ENCODE measurements around the gene TBCA.
"Not testable (repeated sequence)": the region's sequence is repeated elsewhere in the genome, so short reads cannot be mapped to it uniquely, and the experiment has no call there.

Gene TBCA

DNA sequence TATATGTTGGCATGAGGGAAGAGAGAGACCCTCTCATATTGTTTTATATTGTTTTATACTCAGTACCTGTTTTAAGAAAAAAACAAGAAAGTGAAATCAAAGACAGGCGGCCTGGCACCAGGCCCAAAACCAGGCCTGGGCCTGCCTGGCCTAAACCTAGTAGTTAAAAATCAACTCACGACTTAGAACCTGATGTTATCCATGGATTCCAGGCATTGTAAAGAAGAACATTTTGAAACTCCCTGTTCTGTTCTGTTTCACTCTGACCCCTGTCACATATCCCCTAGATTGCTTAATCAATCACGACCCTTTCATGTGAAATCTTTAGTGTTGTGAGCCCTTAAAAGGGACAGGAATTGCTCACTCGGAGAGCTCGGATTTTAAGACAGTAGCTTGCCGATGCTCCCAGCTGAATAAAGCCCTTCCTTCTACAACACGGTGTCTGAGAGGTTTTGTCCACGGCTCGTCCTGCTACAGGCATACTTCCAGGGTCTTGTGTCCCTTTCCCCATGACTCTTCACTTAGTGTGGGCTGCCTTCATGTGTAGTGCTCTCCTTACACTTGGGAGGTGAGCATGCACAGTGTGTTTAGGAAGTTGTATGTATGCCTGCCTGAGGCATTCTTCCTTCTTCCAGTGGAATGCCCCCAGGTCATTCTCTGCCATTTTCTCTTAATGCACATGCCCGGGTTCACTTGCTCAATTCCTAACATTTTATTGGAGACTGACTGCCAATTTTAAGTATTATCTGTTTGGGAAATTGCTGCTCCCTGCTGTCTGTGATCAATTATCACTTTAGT is 17.8 kb downstream of the TBCA start:
- peaks cover 7% of the 10 kb centered on the region for H3K9me3 Mint-ChIP-seq
- H3K4me3 Mint-ChIP-seq = no peak overlapping the region
- H3K4me1 Mint-ChIP-seq (ENCODE audit: low read depth) = peaks cover 6% of the 10 kb centered on the region
- H3K27ac Mint-ChIP-seq = no peak overlapping the region
- peaks cover 43% of the 10 kb centered on the region for H3K36me3 Mint-ChIP-seq (ENCODE audit: low read depth)
- no peak for DNase-seq (ENCODE audit: low spot score)
- no peaks in the 10 kb centered on the region for H3K27me3 Mint-ChIP-seq (ENCODE audit: low read depth)

DNA sequence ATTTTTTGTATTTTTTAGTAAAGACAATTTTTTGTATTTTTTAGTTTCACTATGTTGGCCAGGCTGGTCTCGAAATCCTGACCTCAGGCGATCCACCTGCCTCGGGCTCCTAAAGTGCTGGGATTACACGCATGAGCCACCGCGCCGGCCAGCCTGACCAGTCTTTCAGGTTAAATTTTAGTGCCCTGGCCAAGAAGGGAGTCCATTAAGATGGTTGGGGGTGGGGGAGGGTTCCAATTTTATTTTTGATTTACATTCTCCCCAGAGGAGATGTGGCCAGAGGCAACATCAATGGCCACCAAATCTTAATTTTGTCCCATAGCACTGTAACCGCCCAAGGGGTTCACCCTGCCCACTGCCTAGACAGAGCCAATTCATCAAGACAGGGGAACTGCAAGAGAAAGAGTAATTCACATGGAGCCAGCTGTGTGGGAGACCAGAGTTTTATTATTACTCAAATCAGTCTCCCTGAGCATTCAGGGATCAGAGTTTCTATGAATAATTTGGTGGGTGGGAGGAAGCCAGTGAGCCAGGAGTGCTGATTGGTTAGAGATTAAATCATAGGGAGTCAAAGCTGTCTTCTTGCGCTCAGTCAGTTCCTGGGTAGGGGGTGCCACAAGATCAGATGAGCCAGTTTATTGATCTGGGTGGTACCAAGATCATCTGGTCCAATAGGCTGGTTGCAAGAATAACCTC is 24.7 kb downstream of the TBCA start:
- Mint-ChIP-seq H3K27ac (no peak overlapping the region), H3K27me3 (ENCODE audit: low read depth) (no peaks in the 10 kb centered on the region), H3K4me3 (no peak overlapping the region), H3K4me1 (ENCODE audit: low read depth) (peaks cover 13% of the 10 kb centered on the region), H3K36me3 (ENCODE audit: low read depth) (peaks cover 10% of the 10 kb centered on the region), H3K9me3 (no peaks in the 10 kb centered on the region)
- peak; percentile 61 for DNase-seq (ENCODE audit: low spot score)

DNA sequence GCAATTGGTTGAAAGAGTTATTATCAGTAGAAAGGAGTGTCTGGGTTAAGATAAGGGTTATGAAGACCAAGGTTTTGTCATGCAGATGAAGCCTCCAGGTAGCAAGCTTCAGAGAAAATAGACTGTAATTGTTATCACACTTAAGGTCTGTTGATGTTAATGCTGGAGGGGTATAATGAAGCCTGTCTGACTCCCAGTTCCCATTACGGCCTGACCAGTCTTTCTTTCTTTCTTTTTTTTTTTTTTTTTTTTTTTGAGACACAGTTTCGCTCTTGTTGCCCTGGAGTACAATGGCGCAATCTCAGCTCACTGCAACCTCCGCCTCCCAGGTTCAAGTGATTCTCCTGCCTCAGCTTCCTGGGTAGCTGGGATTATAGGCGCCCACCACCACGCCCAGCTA is 25.2 kb downstream of the TBCA start:
- not testable (repeated sequence) for H3K27ac Mint-ChIP-seq; H3K9me3 Mint-ChIP-seq; DNase-seq (ENCODE audit: low spot score); H3K27me3 Mint-ChIP-seq (ENCODE audit: low read depth); H3K36me3 Mint-ChIP-seq (ENCODE audit: low read depth); H3K4me3 Mint-ChIP-seq
- H3K4me1 Mint-ChIP-seq (ENCODE audit: low read depth) = peaks cover 13% of the 10 kb centered on the region

DNA sequence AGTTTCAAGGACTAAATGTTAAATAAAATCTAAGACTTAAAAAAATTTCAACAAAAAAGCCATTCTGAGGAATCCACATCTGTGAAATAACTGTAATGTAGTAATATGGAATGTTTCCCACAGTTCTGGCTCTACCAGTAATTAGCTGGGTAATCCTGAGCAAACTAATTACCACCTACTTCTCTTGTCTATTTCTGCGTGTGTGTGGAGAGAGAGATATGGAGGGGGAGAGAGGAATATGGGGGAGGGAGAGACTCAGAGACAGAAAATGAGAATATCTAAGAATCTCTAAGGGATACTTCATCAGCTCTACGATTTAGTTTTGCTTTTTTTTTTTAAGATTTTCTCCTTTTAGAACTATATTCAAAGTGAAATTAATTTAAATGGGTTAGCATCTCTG is 28.0 kb downstream of the TBCA start:
- H3K4me1 Mint-ChIP-seq (ENCODE audit: low read depth) = peaks cover 10% of the 10 kb centered on the region
- H3K27ac Mint-ChIP-seq = no peak overlapping the region
- DNase-seq (ENCODE audit: low spot score) = no peak
- H3K27me3 Mint-ChIP-seq (ENCODE audit: low read depth) = no peaks in the 10 kb centered on the region
- peaks cover 4% of the 10 kb centered on the region for H3K36me3 Mint-ChIP-seq (ENCODE audit: low read depth)
- H3K4me3 Mint-ChIP-seq = no peak overlapping the region
- no peaks in the 10 kb centered on the region for H3K9me3 Mint-ChIP-seq

DNA sequence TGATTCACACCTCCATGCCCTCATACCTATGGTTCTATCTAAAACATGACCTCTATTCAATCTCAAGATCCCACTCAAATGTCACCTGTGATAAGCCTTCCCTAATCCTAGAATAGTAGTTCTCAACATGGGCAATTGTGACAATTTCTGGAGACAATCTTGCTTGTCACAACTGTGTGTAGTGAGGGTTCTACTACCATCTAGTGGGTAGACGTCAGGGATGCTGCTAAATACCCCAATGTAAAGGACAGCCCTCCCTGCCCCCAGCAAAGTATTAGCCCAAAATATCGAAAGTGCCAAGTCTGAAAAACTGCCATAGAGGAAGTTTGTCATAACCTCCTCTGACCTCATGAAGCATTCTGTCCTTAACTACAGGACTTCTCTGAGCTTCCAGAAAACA is 32.0 kb downstream of the TBCA start:
- peaks cover 2% of the 10 kb centered on the region for H3K4me1 Mint-ChIP-seq (ENCODE audit: low read depth)
- no peak for DNase-seq (ENCODE audit: low spot score)
- H3K27me3 Mint-ChIP-seq (ENCODE audit: low read depth) = no peaks in the 10 kb centered on the region
- H3K9me3 Mint-ChIP-seq = no peaks in the 10 kb centered on the region
- H3K27ac Mint-ChIP-seq = no peak overlapping the region
- no peak overlapping the region for H3K4me3 Mint-ChIP-seq
- peaks cover 4% of the 10 kb centered on the region for H3K36me3 Mint-ChIP-seq (ENCODE audit: low read depth)

DNA sequence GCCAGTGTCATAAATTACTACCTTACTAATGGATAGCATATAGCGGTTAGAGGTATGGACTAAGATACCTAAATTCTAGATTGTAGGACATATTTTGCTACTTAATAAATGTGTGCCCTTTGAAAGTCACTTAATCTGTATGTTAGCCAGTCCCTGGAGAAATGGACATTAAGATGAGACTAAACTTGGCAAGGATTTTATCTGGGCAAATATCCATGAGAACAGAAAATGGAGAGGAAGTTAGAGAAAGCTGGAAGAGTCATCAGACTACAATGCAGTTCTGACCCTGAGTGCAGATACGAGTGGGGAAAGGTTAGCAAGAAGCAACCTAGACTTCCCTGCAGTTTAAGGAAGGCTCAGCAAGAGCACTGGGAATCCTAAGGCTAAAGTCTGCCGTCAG is 33.0 kb downstream of the TBCA start:
- H3K4me1 Mint-ChIP-seq (ENCODE audit: low read depth) = peaks cover 1% of the 10 kb centered on the region

DNA sequence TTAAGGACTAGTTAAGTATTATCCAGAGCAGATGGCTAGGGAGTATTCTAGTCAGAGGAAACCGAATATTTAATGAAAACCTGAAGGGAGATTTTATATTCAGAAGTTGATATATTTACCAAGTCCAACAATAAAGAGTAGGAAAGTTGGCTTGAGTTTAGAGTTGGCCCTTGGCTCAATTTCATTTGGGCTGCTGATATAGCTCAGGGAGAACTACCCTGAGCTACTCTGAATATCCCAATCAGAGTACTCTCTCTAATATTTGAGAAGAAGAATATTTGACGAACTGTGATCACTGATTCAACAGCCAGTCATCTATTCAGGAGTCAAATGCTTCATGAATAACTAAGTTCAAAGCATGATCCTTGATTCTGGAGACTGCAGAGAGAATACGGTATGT is 34.5 kb downstream of the TBCA start:
- H3K27ac Mint-ChIP-seq = no peak overlapping the region
- no peaks in the 10 kb centered on the region for H3K9me3 Mint-ChIP-seq
- peaks cover 4% of the 10 kb centered on the region for H3K36me3 Mint-ChIP-seq (ENCODE audit: low read depth)
- H3K4me3 Mint-ChIP-seq = no peak overlapping the region
- H3K27me3 Mint-ChIP-seq (ENCODE audit: low read depth) = no peaks in the 10 kb centered on the region
- DNase-seq (ENCODE audit: low spot score) = no peak
- no peaks in the 10 kb centered on the region for H3K4me1 Mint-ChIP-seq (ENCODE audit: low read depth)

More for the DNA sequence above, 33.0 kb downstream of the TBCA start:
- H3K27ac Mint-ChIP-seq = no peak overlapping the region
- peaks cover 4% of the 10 kb centered on the region for H3K36me3 Mint-ChIP-seq (ENCODE audit: low read depth)
- DNase-seq (ENCODE audit: low spot score) = no peak
- no peaks in the 10 kb centered on the region for H3K27me3 Mint-ChIP-seq (ENCODE audit: low read depth)
- H3K4me3 Mint-ChIP-seq = no peak overlapping the region
- H3K9me3 Mint-ChIP-seq = no peaks in the 10 kb centered on the region

DNA sequence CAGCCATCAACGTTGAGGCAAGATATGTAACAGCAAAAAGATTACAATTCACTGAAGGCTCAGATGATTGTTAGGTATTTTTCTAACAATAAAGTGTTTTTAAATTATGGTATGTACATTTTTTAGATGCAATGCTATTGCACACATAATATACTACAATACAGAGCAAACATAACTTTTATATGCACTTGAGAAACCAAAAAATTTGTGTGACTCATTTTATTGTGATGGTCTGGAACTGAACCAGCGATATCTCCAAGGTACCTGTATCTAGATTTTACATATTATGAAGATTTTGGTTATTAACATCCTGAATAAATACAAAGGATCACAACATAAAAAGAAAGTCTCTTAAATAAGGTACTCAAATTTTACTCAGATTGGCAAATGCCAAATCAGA is 41.3 kb downstream of the TBCA start:
- Mint-ChIP-seq H3K27ac (no peak overlapping the region), H3K4me1 (ENCODE audit: low read depth) (peaks cover 4% of the 10 kb centered on the region), H3K9me3 (peaks cover 10% of the 10 kb centered on the region), H3K36me3 (ENCODE audit: low read depth) (peaks cover 15% of the 10 kb centered on the region), H3K27me3 (ENCODE audit: low read depth) (no peaks in the 10 kb centered on the region), H3K4me3 (no peak overlapping the region)
- DNase-seq (ENCODE audit: low spot score) = no peak

DNA sequence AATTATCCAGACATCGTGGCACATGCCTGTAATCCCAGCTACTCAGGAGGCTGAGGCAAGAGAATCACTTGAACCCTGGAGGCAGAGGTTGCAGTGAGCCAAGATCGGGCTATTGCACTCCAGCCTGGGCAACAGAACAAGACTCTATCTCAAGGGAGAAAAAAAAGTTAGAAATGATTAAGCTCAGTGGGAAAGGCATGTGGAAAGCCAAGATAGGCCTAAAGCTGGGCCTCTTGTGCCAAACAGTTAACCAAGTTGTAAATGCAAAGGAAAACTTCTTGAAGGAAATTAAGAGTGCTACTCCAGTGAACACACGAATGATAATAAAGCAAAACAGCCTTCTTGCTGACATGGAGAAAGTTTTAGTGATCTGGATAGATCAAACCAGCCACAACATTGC is 43.0 kb downstream of the TBCA start:
- Mint-ChIP-seq H3K36me3 (ENCODE audit: low read depth) (peaks cover 15% of the 10 kb centered on the region), H3K9me3 (peaks cover 10% of the 10 kb centered on the region), H3K4me3 (no peak overlapping the region), H3K27ac (no peak overlapping the region), H3K4me1 (ENCODE audit: low read depth) (peaks cover 4% of the 10 kb centered on the region), H3K27me3 (ENCODE audit: low read depth) (no peaks in the 10 kb centered on the region)
- DNase-seq (ENCODE audit: low spot score) = no peak

DNA sequence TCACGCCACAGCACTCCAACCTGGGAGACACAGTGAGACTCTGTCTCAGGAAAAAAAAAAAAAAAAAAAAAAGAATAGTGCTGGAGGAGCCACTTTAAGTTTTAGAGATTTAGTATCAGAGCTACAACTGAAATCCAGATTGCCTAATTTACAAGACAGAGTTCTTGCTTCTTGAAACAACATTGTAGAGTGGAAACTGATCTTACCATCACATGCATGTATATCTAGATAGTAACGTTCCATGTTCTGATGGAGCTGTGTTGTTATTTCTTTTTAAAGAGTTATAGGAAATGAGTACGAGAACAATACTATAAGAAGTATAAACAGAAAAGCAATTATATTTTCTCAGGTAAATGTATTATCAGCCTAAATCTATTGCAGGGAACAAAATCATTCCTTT is 48.9 kb downstream of the TBCA start:
- H3K4me1 Mint-ChIP-seq (ENCODE audit: low read depth) = peaks cover 3% of the 10 kb centered on the region
- no peaks in the 10 kb centered on the region for H3K27me3 Mint-ChIP-seq (ENCODE audit: low read depth)
- H3K27ac Mint-ChIP-seq = no peak overlapping the region
- no peak for DNase-seq (ENCODE audit: low spot score)
- H3K9me3 Mint-ChIP-seq = no peaks in the 10 kb centered on the region
- no peak overlapping the region for H3K4me3 Mint-ChIP-seq
- H3K36me3 Mint-ChIP-seq (ENCODE audit: low read depth) = peaks cover 3% of the 10 kb centered on the region

DNA sequence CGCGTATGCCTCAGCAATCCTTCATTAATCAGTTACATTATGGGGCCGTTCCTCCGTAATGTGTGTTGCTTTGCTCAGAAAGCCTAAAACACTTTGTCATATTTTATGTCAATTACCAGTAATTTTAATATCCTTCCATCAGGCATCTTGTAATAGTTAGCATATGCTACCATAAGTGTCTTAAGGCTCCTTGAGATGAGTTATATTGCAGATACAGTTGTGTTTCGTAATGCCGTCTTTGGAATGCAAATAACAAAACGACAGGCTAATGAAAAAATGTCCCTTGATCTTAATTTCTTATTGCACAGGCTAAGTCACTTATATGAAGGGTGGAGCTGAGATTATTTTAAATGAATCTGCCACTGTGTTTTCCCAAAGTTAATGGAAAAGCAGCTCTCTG is 50.5 kb downstream of the TBCA start:
- Mint-ChIP-seq H3K4me3 (no peak overlapping the region), H3K9me3 (no peaks in the 10 kb centered on the region), H3K36me3 (ENCODE audit: low read depth) (peaks cover 2% of the 10 kb centered on the region), H3K4me1 (ENCODE audit: low read depth) (peaks cover 1% of the 10 kb centered on the region), H3K27ac (no peak overlapping the region), H3K27me3 (ENCODE audit: low read depth) (no peaks in the 10 kb centered on the region)
- no peak for DNase-seq (ENCODE audit: low spot score)

DNA sequence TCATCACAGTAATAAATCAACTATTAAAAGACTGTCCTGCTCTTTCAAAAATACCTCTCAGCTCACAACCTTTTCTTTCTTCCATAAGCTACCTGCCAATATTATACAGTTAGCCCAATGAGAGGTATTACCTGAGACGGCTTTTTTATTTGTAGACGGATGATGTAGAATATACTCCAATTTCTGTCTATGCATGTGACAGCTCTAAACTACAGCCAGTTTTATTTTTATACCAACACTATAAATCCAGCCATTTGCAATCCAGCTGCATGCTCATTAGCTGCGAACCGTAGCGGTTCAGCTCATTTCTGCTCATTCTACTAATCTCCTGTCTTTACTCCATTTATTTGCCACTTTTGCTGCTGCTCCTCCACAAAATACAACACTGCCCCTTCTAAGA is 51.2 kb downstream of the TBCA start:
- Mint-ChIP-seq H3K9me3 (no peaks in the 10 kb centered on the region), H3K4me3 (no peak overlapping the region), H3K27ac (no peak overlapping the region), H3K4me1 (ENCODE audit: low read depth) (no peaks in the 10 kb centered on the region), H3K36me3 (ENCODE audit: low read depth) (no peaks in the 10 kb centered on the region), H3K27me3 (ENCODE audit: low read depth) (no peaks in the 10 kb centered on the region)
- no peak for DNase-seq (ENCODE audit: low spot score)

DNA sequence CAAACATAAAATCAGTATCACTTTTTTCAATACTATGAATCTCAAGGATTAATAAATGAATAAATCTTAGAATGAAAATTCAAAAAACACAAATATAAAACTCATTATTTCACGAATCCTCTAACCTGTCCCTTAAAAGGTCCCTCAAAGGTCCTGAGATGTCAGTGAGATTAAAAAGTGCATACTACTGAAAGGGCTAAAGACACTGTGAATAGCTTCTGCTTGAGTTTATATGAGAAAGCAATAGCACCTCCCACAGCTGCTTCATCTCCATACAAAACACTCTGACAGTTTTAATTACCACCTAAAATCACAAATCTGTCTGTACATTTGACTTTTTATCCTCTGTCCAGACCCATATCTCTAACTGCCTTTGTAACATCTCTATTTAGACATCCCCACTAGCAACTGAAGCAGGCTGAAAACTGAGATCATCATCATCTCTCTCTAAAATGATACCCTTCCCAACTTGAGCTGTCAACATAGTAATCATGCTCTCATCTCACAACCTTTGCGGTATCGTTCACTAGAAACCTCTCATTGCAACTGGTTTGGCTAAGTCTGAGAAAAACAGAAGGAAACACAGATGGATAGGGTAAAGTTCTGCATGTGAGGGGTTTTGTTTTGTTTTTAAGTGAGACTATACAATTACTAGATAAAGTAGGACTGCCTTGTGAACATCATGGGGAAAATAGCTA is 56.3 kb downstream of the TBCA start:
- DNase-seq (ENCODE audit: low spot score) = no peak
- Mint-ChIP-seq H3K27me3 (ENCODE audit: low read depth) (no peaks in the 10 kb centered on the region), H3K9me3 (no peaks in the 10 kb centered on the region), H3K4me1 (ENCODE audit: low read depth) (peaks cover 2% of the 10 kb centered on the region), H3K36me3 (ENCODE audit: low read depth) (peaks cover 2% of the 10 kb centered on the region), H3K27ac (no peak overlapping the region), H3K4me3 (no peak overlapping the region)

DNA sequence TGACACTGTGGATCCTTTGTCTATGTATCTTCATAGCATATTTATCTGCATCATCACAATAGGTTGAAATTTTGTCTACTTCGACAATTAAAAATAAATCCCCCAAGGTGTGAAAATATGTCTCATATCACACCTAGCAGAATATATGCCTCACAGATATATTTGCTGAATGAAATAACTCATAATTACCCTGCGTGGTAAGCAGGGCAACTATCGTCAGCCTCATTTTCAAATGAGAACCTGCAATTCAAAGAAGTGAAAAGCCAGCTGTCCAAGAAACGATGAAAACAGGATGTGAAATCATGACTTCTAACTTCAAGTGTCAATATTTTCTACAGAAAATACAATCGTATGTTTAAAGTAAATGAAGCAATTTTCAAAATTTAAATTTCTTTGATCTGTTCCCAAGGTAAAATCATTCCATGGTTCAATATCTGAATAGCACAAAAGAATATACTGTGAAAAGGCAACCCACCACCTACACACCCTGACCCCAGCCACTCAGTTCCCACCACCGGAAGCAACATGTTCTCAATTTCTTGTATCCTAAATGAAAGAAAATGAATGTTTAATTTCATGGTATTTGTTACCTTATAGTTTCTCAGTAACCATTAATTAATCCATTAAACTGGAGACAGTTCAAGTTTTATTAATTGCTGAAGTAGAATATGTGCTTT is 57.1 kb downstream of the TBCA start:
- Mint-ChIP-seq H3K4me3 (no peak overlapping the region), H3K27ac (peak overlapping the region; percentile 65)
- no peak for DNase-seq (ENCODE audit: low spot score)

More for the DNA sequence above, 57.1 kb downstream of the TBCA start:
- Mint-ChIP-seq H3K36me3 (ENCODE audit: low read depth) (peaks cover 2% of the 10 kb centered on the region), H3K27me3 (ENCODE audit: low read depth) (no peaks in the 10 kb centered on the region), H3K4me1 (ENCODE audit: low read depth) (peaks cover 2% of the 10 kb centered on the region), H3K9me3 (no peaks in the 10 kb centered on the region)

All from T-helper 2 cell treated with Interferon-gamma antibody and Interleukin-4, amounts not matched to agents 5 μg/mL and 100 μg/mL, for 36 hours (primary cell).